Erythroblast (primary cell): ENCODE results near the gene PRKRIP1.

Experiments used
- GATA1 ChIP-seq: IDR thresholded peaks from 2 replicates; pipeline ENCODE4 v1.6.1; 2011; ENCODE audit warnings: low read depth, mild to moderate bottlenecking, control low read depth, low read length, moderate library complexity
- POLR2A ChIP-seq: IDR thresholded peaks from 2 replicates; pipeline ENCODE4 v1.6.1; 2011; ENCODE audit warnings: mild to moderate bottlenecking, low read length

DNA sequence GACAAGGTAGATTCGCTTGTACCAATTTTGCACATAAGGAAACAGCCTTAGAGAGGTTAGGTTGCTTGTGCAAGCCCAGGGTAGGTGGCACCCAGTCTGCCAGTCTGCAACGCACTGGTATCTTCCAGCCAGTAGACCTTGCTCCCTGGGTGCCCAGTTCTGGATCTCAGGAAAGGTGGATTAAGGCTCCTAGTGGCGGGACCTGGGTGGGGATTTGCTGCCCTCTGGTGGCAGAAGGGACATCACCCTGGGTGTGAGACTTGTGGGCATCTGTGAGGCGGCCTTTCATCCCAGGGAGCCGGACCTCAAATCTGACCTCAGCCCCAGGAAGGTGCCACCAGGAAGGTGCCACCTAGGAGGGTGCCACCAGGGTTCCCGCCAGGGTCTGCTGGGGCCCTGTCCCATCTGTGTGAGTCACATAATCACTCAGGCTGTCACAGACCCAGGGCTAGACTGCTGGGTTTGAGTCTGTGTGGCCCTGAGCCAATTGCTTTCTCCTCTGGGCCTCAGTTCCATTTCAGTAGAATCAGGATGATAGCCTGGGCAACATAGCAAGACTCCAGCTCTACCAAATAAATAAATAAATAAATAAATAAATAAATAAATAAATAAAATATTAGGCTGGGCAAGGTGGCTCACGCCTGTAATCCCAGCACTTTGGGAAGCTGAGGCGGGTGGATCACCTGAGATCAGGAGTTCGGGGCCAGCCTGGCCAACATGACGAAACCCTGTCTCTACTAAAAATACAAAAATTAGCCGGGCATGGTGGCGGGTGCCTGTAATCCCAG is 5.3 kb upstream of the PRKRIP1 start:
- TF ChIP-seq POLR2A (no peak), GATA1 (no peak)
